A549 (cell line): ENCODE results near the gene KLF2.

ENCODE experiments used
- CEBPB ChIP-seq, 2 experiments: fragments of >200 bp in 1 of 2; sonication (Bioruptor Twin) in 1 of 2; formaldehyde crosslinking in 1 of 2; IDR thresholded peaks; 2 replicates each; pipeline ENCODE4 v1.6.1; 2012 to 2016
- CTCF ChIP-seq: fragments of >200 bp; sonication (Bioruptor Twin); formaldehyde crosslinking; IDR thresholded peaks from 3 replicates; pipeline ENCODE4 v1.5.1; 2016
- MAX ChIP-seq: IDR thresholded peaks from 2 replicates; pipeline ENCODE4 v1.6.1; 2012
- NFE2L2 ChIP-seq: fragments of 150-350 bp; conservative IDR thresholded peaks from 2 replicates; pipeline ENCODE4 v1.6.1; 2014; ENCODE audit warnings: low read length
- RFX5 ChIP-seq: fragments of 450-650 bp; IDR thresholded peaks from 2 replicates; pipeline ENCODE4 v1.7.1; 2014; ENCODE audit warnings: antibody characterized with exemption, mild to moderate bottlenecking, moderate library complexity
- SREBF2 ChIP-seq: fragments of 450-650 bp; IDR thresholded peaks from 2 replicates; pipeline ENCODE4 v1.6.1; 2014; ENCODE audit warnings: mild to moderate bottlenecking, moderate library complexity

GRCh38 chr19:16371540-16371986 lies 46.9 kb downstream of the KLF2 start:
- TF ChIP-seq CTCF (no peak), MAX (no peak), SREBF2 (no peak), RFX5 (no peak), NFE2L2 (no peak), CEBPB (IDR thresholded peaks at IDR 0.05) (no peak)
